GM08714 (cell line): Measurements from ENCODE around the gene EGLN2.
"Not testable (repeated sequence)": the region's sequence is repeated elsewhere in the genome, so short reads cannot be mapped to it uniquely, and the experiment has no call there.

Experiments used
- H3K4me3 ChIP-seq: fragments of 200-500 bp; sonication (Bioruptor generic); 2 replicates; pipeline ENCODE4 v1.5.1; 2014; ENCODE audit warnings: mild to moderate bottlenecking, low read length, inconsistent platforms
- ZNF274 ChIP-seq: IDR thresholded peaks from 2 replicates; pipeline ENCODE4 v1.6.1; 2012; ENCODE audit warnings: mild to moderate bottlenecking, low read depth, low read length

Gene EGLN2

GRCh38 chr19:40827386-40828247, 28.6 kb downstream of the EGLN2 start:
- TF ChIP-seq ZNF274 = no peak

GRCh38 chr19:40829205-40829604, 30.2 kb downstream of the EGLN2 start:
- no peak for TF ChIP-seq ZNF274

More at GRCh38 chr19:40827386-40828247, 28.6 kb downstream of the EGLN2 start:
- H3K4me3 ChIP-seq = no peak overlapping the region

GRCh38 chr19:40830741-40831140, 31.8 kb downstream of the EGLN2 start:
- H3K4me3 ChIP-seq = not testable (repeated sequence)

More at GRCh38 chr19:40829205-40829604, 30.2 kb downstream of the EGLN2 start:
- no peak overlapping the region for H3K4me3 ChIP-seq

- no peak overlapping the region for H3K4me3 ChIP-seq
- no peak for TF ChIP-seq ZNF274
These were observed 32.8 kb downstream of the EGLN2 start for GRCh38 chr19:40831502-40832430.

GRCh38 chr19:40832431-40832790, 33.4 kb downstream of the EGLN2 start:
- not testable (repeated sequence) for H3K4me3 ChIP-seq

GRCh38 chr19:40833728-40834533, 34.9 kb downstream of the EGLN2 start:
- H3K4me3 ChIP-seq = not testable (repeated sequence)

GRCh38 chr19:40836754-40837429, 37.9 kb downstream of the EGLN2 start:
- no peak for TF ChIP-seq ZNF274

GRCh38 chr19:40838477-40838876, 39.5 kb downstream of the EGLN2 start:
- H3K4me3 ChIP-seq = not testable (repeated sequence)

More at GRCh38 chr19:40836754-40837429, 37.9 kb downstream of the EGLN2 start:
- no peak overlapping the region for H3K4me3 ChIP-seq

- not testable (repeated sequence) for H3K4me3 ChIP-seq
These were observed 43.0 kb downstream of the EGLN2 start for GRCh38 chr19:40842012-40842411.

GRCh38 chr19:40842997-40843652, 44.1 kb downstream of the EGLN2 start:
- H3K4me3 ChIP-seq = not testable (repeated sequence)

- H3K4me3 ChIP-seq = not testable (repeated sequence)
These were observed 44.7 kb downstream of the EGLN2 start for GRCh38 chr19:40843653-40844052.

GRCh38 chr19:40846722-40847121, 47.7 kb downstream of the EGLN2 start:
- H3K4me3 ChIP-seq = not testable (repeated sequence)

- H3K4me3 ChIP-seq = not testable (repeated sequence)
These were observed 51.3 kb downstream of the EGLN2 start, which contains the start of gene CYP2A6 for GRCh38 chr19:40850277-40850676. Gene CYP2A6, minus strand, starts transcription at chr19:40850447. Its CDS starts 21 bp downstream, at chr19:40850426.

GRCh38 chr19:40852467-40853152, 53.6 kb downstream of the EGLN2 start:
- H3K4me3 ChIP-seq = not testable (repeated sequence)
